Testis (tissue), 2 donors: ENCODE data around the gene XYLT1.

ENCODE experiments used
- POLR2A ChIP-seq: fragments of 450-650 bp; IDR thresholded peaks from one replicate; pipeline ENCODE4 v1.6.1; 2017; ENCODE audit warnings: antibody characterized with exemption, mild to moderate bottlenecking, moderate library complexity
- TF ChIP-seq, protein P1 (sequence below), 3 experiments: fragments of 450-650 bp in 2 of 3; fragments of 200-600 bp in 1 of 3; sonication (generic) in 1 of 3; IDR thresholded peaks; one replicate each; pipeline ENCODE4 v1.5.1; 2016 to 2019; ENCODE audit warnings: antibody characterized with exemption in 3 of 3, mild to moderate bottlenecking in 2 of 3, moderate library complexity in 1 of 3

DNA sequence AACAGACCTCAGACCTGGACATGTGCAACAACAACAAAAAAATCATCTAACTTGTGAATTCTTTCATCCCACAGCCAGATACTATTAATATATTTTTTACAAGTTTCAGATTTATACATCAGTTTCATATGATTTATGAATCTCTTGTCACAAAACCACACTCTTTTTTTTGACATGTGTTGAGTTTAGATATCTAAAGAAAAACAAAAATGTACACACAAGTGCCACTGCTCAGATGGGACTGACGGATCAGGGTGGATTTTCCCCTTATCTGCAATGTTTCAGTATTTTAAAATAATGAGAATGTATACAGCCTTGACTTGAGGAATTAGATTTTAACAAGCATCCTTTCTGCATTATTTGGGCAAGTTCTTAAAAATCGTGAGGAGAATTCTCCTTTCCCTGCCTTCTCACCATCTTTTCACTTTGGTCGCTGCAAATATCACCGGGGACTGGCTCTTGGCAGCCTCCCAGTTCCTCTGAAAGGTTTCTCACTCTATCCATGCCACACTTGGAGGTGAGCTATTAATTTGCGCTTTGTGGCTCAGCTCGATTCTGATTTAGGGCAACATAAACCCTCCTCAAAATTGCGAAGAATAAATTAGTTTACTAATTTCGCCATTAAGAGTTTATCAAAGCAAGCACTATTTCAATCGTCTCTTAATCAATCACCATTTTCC lies 225.7 kb downstream of the XYLT1 start:
- TF ChIP-seq, protein P1, sequence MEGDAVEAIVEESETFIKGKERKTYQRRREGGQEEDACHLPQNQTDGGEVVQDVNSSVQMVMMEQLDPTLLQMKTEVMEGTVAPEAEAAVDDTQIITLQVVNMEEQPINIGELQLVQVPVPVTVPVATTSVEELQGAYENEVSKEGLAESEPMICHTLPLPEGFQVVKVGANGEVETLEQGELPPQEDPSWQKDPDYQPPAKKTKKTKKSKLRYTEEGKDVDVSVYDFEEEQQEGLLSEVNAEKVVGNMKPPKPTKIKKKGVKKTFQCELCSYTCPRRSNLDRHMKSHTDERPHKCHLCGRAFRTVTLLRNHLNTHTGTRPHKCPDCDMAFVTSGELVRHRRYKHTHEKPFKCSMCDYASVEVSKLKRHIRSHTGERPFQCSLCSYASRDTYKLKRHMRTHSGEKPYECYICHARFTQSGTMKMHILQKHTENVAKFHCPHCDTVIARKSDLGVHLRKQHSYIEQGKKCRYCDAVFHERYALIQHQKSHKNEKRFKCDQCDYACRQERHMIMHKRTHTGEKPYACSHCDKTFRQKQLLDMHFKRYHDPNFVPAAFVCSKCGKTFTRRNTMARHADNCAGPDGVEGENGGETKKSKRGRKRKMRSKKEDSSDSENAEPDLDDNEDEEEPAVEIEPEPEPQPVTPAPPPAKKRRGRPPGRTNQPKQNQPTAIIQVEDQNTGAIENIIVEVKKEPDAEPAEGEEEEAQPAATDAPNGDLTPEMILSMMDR (IDR thresholded peaks at IDR 0.05), result no peak
- TF ChIP-seq POLR2A, result no peak
